Retinal pigment epithelial cell (primary cell): ENCODE measurements around the gene FLYWCH1.
A peak's percentile ranks its signal among the peaks of the same experiment; 100 is the strongest.
"Not testable (repeated sequence)": the region's sequence is repeated elsewhere in the genome, so short reads cannot be mapped to it uniquely, and the experiment has no call there.

Source experiments
- DNase-seq: peaks from one replicate; pipeline ENCODE4 v3.0.0-alpha.2; 2010; ENCODE audit warnings: low read depth
- H3K4me3 ChIP-seq: 2 replicates; pipeline ENCODE4 v1.5.1; 2011; ENCODE audit warnings: mild to moderate bottlenecking, low read length, control low read depth, moderate library complexity
- CTCF ChIP-seq: conservative IDR thresholded peaks from 2 replicates; pipeline ENCODE4 v1.5.1; 2011; ENCODE audit warnings: low read depth, low read length, control low read depth, inconsistent platforms

Gene FLYWCH1

DNA sequence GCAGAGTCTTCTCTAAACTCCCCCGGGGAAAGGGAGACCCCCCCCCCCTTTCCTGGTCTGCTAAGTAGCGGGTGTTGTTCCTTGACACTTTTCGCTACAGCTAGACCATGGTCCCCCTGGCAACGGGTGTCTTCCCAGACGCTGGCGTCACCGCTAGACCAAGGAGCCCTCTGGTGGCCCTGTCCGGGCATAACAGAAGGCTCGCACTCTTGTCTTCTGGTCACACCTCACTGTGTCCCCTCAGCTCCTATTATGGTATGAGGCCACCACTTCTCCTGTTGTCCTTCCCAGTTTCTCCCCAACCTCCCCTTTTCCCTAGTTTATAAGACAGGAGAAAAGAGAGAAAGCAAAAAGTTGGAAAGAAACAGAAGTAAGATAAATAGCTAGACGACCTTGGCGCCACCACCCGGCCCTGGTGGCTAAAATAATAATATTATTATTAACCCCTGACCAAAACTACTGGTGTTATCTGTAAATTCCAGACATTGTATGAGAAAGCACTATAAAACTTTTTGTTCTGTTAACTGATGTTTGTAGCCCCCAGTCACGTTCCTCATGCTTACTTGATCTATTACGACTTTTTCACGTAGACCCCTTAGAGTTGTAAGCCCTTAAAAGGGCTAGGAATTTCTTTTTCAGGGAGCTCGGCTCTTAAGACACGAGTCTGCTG is 4.5 kb upstream of the FLYWCH1 start:
- H3K4me3 ChIP-seq, DNase-seq: not testable (repeated sequence)
- TF ChIP-seq CTCF = peak; percentile 48

GRCh38 chr16:2910441-2910969 is 1.2 kb upstream of the FLYWCH1 start:
- no peak for TF ChIP-seq CTCF
- DNase-seq = no peak
- H3K4me3 ChIP-seq = no peak overlapping the region

DNA sequence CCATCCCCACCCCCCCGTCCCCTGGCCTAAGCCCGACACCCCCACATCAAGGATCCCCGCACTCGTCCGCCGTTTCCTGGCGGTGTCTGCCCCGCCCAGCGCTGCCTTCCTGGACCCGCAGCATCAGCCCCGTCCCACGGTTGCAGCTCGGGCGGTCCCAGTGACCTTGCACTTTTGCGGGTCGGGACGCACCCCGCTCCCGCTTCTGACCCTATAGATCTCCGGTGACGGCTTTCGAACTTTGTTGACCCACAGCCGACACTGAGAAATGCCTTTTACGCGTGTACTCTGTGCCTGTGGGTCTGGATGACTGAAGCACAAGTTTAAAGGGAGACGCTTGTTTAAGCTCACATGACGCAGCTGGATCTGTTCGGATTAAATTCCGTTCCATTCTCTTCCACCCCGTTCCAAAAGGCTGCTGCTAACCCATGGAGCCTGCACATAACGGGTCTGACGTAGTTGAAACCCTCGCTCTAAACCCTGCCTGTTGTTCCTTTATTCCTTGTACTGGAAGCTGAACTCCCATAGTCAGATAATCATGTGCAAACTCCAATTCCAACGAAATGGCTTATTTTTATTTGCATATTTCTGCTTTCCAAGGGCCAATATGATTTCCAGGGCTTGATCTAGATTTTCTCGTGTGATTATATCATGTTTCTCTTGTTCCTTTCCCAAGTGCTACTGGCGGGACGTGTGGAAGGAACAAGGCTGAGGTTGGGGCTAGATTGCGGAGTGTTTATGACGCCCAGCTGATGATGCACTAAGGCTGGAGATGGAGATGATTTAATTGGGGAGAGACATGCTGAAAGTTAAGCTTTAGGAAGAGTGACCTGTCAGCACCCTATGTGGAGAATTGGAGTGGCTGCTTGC is 834 bp downstream of the FLYWCH1 start:
- H3K4me3 ChIP-seq = peak overlapping the region; percentile 92
- DNase-seq = peak; percentile 63

DNA sequence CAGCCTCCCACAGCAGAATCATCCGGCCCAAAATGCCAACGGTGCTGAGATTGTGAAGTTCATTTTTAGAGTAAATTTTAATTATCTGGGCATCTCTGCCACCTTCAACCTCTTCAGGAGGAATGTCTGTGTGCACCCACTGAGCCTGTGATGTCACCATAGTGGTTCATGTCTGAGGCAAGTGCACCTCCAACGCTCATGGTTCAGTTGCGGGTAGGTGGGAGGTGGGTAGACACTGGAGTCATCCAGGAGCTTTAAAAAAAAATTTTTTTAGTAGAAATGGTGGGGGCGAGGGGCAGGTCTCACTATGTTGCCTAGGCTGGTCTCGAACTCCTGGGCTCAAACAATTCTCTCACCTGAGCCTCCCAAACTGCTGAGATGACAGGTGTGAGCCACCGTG is 1.9 kb downstream of the FLYWCH1 start:
- TF ChIP-seq CTCF = no peak
- no peak overlapping the region for H3K4me3 ChIP-seq
- no peak for DNase-seq

More for the DNA sequence above, 834 bp downstream of the FLYWCH1 start:
- TF ChIP-seq CTCF = no peak

DNA sequence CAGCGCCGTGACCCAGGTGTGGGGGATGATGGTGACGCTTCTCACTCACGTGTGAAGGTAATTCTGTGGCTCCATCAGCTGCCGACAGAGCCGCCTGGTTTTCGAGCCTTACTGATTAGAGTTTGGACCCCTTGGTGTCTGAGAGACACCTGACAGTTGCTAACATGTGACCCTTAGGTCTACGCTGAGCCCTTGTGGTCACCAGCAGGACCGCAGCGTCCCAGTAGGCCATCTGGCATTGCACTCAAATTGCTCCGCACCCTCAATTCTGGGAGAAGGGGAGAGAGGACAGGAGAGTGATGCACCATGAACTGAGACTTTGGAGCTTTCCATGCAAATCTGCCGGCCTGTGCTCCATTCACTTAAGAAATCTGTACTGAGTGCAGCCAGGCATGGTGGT is 2.5 kb downstream of the FLYWCH1 start:
- no peak for DNase-seq
- H3K4me3 ChIP-seq = no peak overlapping the region
- TF ChIP-seq CTCF = no peak

DNA sequence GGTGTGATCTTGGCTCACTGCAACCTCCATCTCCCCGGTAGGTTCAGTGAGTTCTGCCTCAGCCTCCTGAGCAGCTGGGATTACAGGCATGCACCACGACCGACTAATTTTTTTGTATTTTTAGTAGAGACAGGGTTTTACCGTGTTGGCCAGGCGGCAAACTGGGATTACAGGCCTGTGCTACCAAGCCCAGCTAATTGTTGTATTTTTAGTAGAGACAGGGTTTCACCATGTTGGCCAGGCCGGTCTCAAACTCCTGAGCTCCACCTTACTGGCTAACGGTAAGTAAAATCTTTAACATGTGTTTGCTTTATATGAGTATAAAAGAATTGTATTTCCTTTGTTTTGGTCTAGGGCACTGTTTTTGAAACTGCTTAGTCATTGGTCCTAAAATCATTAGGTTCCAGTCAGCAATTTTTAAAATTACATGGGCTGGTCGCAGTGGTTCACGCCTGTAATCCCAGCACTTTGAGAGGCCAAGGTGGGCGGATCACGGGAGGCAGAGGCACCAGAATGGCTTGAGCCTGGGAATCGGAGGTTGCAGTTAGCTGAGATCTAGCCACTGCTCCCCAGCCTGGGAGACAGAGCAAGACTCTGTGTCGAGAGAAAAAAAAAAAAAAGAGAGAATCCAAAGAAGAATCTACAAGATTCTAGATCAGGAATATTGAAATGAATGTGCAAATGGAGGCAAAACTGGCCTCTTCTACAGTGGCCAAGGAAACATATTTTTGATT is 3.6 kb downstream of the FLYWCH1 start:
- DNase-seq = no peak
- no peak overlapping the region for H3K4me3 ChIP-seq
- TF ChIP-seq CTCF = no peak
